ENCODE measurements around the gene RPL36. TPM values are rescaled to one million over a fixed set of nuclear protein-coding genes. Genes with fewer than 3 reads are reported as not detected.
A peak's percentile ranks its signal among the peaks of the same experiment; 100 is the strongest.

The RPL36 gene
- total and polyA plus RNA-seq, 2 experiments from 2014 or later, result 895 to 3,204 TPM

GRCh38 chr19:5680437-5681368 is 9.4 kb upstream of the RPL36 start, which contains the start of the genes HSD11B1L and MICOS13:
Gene HSD11B1L, plus strand, starts transcription at chr19:5681027. Its CDS starts 3,806 bp downstream, at chr19:5684833.
Gene MICOS13, minus strand, starts transcription at chr19:5680516. Its CDS starts 30 bp downstream, at chr19:5680486.
- peak; percentile 95 for ATAC-seq
- H3K4me3 Mint-ChIP-seq, result peak within 1 kb of the TSS; percentile 98
- peak within 1 kb of the TSS; percentile 99 for H2AFZ ChIP-seq
- H3K9me2 ChIP-seq (ENCODE audit: insufficient read depth), result peaks cover 7% of the 10 kb centered on the region
- peaks cover 2% of the 10 kb centered on the region; the same call in 1 of the 2 replicates for H4K20me1 ChIP-seq (replicated peaks; ENCODE audit: insufficient read depth)
- no peaks in the 10 kb centered on the region; the same call in 1 of the 3 replicates for H3K36me3 Mint-ChIP-seq (ENCODE audit: low read depth)
- H3K27me3 Mint-ChIP-seq (ENCODE audit: insufficient read depth, low read depth, poor library complexity), result peaks cover 27% of the 10 kb centered on the region
- H3K4me1 ChIP-seq (ENCODE audit: insufficient read depth), result no peaks in the 10 kb centered on the region; the same call in 1 of the 2 replicates
- H3K27ac Mint-ChIP-seq, result peak within 1 kb of the TSS; percentile 98
- peak within 1 kb of the TSS; percentile 95 for H3K4me2 ChIP-seq
- H3K4me1 Mint-ChIP-seq, result peaks cover 14% of the 10 kb centered on the region
- peak; percentile 99 for DNase-seq (ENCODE audit: low spot score)
- H3F3A ChIP-seq (replicated peaks; ENCODE audit: low read depth), result 0 out of 2 replicates have a peak, but pooled peaks cover 4% of the 10 kb centered on the region
- H3K79me2 ChIP-seq (replicated peaks; ENCODE audit: insufficient read depth), result no peaks in the 10 kb centered on the region
- H3K27ac ChIP-seq (ENCODE audit: low read depth), result no peak within 1 kb of the TSS
- TF ChIP-seq NANOG (IDR thresholded peaks at IDR 0.05; ENCODE audit: borderline replicate concordance) (no peak), CREB1 (CRISPR knock-in tag; IDR thresholded peaks at IDR 0.05; ENCODE audit: low read depth) (peak; percentile 73), POLR2AphosphoS5 (IDR thresholded peaks at IDR 0.05; ENCODE audit: low read depth) (peak; percentile 79), JUNB (IDR thresholded peaks at IDR 0.05; ENCODE audit: unreplicated experiment) (no peak), CTCF (conservative IDR thresholded peaks at IDR 0.05; ENCODE audit: low read depth in 2 of 2) (no peak), ETS1 (IDR thresholded peaks at IDR 0.05) (peak; percentile 99)
- H3K27me3 ChIP-seq (ENCODE audit: insufficient read depth), result no peaks in the 10 kb centered on the region
- H3K9me3 Mint-ChIP-seq, result no peaks in the 10 kb centered on the region
- H3K4me3 ChIP-seq, result peak within 1 kb of the TSS; percentile 89
- no peaks in the 10 kb centered on the region for H3K36me3 ChIP-seq (ENCODE audit: insufficient read depth)

GRCh38 chr19:5681391-5682106 is 8.5 kb upstream of the RPL36 start:
- Histone ChIP-seq H3K79me2 (replicated peaks; ENCODE audit: insufficient read depth) (no peaks in the 10 kb centered on the region), H4K20me1 (replicated peaks; ENCODE audit: insufficient read depth) (0 out of 2 replicates have a peak, but pooled peaks cover 4% of the 10 kb centered on the region), H3K27me3 (ENCODE audit: insufficient read depth) (no peaks in the 10 kb centered on the region), H3K9me2 (ENCODE audit: insufficient read depth) (peaks cover 7% of the 10 kb centered on the region), H3F3A (replicated peaks; ENCODE audit: low read depth) (0 out of 2 replicates have a peak, but pooled peaks cover 8% of the 10 kb centered on the region), H3K4me1 (ENCODE audit: insufficient read depth) (peaks cover 2% of the 10 kb centered on the region; the same call in 1 of the 2 replicates), H3K4me2 (peak overlapping the region; percentile 95), H3K27ac (ENCODE audit: low read depth) (no peak overlapping the region), H2AFZ (peak overlapping the region; percentile 87), H3K4me3 (peak overlapping the region; percentile 89), H3K36me3 (ENCODE audit: insufficient read depth) (no peaks in the 10 kb centered on the region)
- Mint-ChIP-seq H3K4me3 (peak overlapping the region; percentile 98), H3K4me1 (peaks cover 16% of the 10 kb centered on the region), H3K36me3 (ENCODE audit: low read depth) (no peaks in the 10 kb centered on the region; the same call in 1 of the 3 replicates), H3K27ac (no peak overlapping the region), H3K9me3 (no peaks in the 10 kb centered on the region), H3K27me3 (ENCODE audit: insufficient read depth, low read depth, poor library complexity) (peaks cover 27% of the 10 kb centered on the region)
- DNase-seq (ENCODE audit: low spot score), result no peak
- no peak for ATAC-seq
- TF ChIP-seq POLR2AphosphoS5 (IDR thresholded peaks at IDR 0.05; ENCODE audit: low read depth) (no peak), STAT1 (IDR thresholded peaks at IDR 0.05; ENCODE audit: unreplicated experiment) (no peak), CTCF (conservative IDR thresholded peaks at IDR 0.05; ENCODE audit: low read depth in 2 of 2) (no peak), EZH2phosphoT487 (IDR thresholded peaks at IDR 0.05; ENCODE audit: unreplicated experiment) (no peak), REST (IDR thresholded peaks at IDR 0.05; ENCODE audit: unreplicated experiment) (no peak), CREB1 (CRISPR knock-in tag; IDR thresholded peaks at IDR 0.05; ENCODE audit: low read depth) (no peak), ETS1 (IDR thresholded peaks at IDR 0.05) (no peak)
